CD8-positive, alpha-beta memory T cell (primary cell): ENCODE measurements around the gene MKKS. TPM values are rescaled to one million over a fixed set of nuclear protein-coding genes. Genes with fewer than 3 reads are reported as not detected.

Experiments used
- CTCF ChIA-PET: fragments of 350-600 bp; sonication (Branson Sonifier 250); formaldehyde crosslinking; loops from one replicate; lab custom pipeline; 2021; ENCODE audit warnings: antibody characterized with exemption; lab: Charles Lee
- POLR2A ChIA-PET: fragments of 350-600 bp; sonication (Branson Sonifier 250); formaldehyde crosslinking; loops from one replicate; lab custom pipeline; 2021; ENCODE audit warnings: antibody characterized with exemption; lab: Charles Lee
- DNase-seq, 5 donors: peaks; one replicate each; pipeline versions ENCODE4 v3.0.0 to v3.0.0-alpha.2; 2020 to 2022; ENCODE audit warnings: mixed read lengths in 1 of 5
- H3K27ac ChIP-seq: one replicate; pipeline ENCODE4 v1.7.0; 2013; ENCODE audit warnings: low read depth, mild to moderate bottlenecking, low read length, moderate library complexity
- H3K27me3 ChIP-seq: 2 replicates; pipeline ENCODE4 v1.7.0; 2013; ENCODE audit warnings: low read length, mild to moderate bottlenecking; ENCODE audit not compliant: insufficient read depth, poor library complexity, severe bottlenecking
- H3K36me3 ChIP-seq: 2 replicates; pipeline ENCODE4 v1.7.0; 2013; ENCODE audit warnings: mild to moderate bottlenecking, low read length, moderate library complexity; ENCODE audit not compliant: insufficient read depth
- H3K4me1 ChIP-seq: 2 replicates; pipeline ENCODE4 v1.7.0; 2013; ENCODE audit warnings: mild to moderate bottlenecking, low read length, moderate library complexity; ENCODE audit not compliant: insufficient read depth
- H3K4me3 ChIP-seq: 2 replicates; pipeline ENCODE4 v1.7.0; 2013; ENCODE audit warnings: mild to moderate bottlenecking, low read length
- H3K9me3 ChIP-seq: 2 replicates; pipeline ENCODE4 v1.7.0; 2013; ENCODE audit warnings: mild to moderate bottlenecking, low read length
- H3K27ac Mint-ChIP-seq, 8 donors: one replicate each; pipeline ENCODE4 v1.8.0; 2020 to 2021; ENCODE audit warnings: mixed read lengths in 8 of 8, mild to moderate bottlenecking in 6 of 8, inconsistent platforms in 3 of 8, moderate library complexity in 3 of 8
- H3K27me3 Mint-ChIP-seq, 2 donors: one replicate each; pipeline ENCODE4 v1.8.0; 2020 to 2021; ENCODE audit warnings: mixed read lengths in 2 of 2, mild to moderate bottlenecking in 1 of 2, moderate library complexity in 1 of 2
- H3K36me3 Mint-ChIP-seq, 3 donors: one replicate each; pipeline ENCODE4 v1.8.0; 2020 to 2021; ENCODE audit warnings: mixed read lengths in 3 of 3, inconsistent platforms in 1 of 3, mild to moderate bottlenecking in 1 of 3
- H3K4me1 Mint-ChIP-seq, 3 donors: one replicate each; pipeline ENCODE4 v1.8.0; 2020 to 2021; ENCODE audit warnings: mixed read lengths in 3 of 3, inconsistent platforms in 1 of 3, mild to moderate bottlenecking in 1 of 3
- H3K4me3 Mint-ChIP-seq, 7 donors: one replicate each; pipeline ENCODE4 v1.8.0; 2020 to 2021; ENCODE audit warnings: mixed read lengths in 7 of 7, mild to moderate bottlenecking in 6 of 7, moderate library complexity in 4 of 7, inconsistent platforms in 2 of 7
- H3K9me3 Mint-ChIP-seq, 5 donors: one replicate each; pipeline ENCODE4 v1.8.0; 2020 to 2022; ENCODE audit warnings: mixed read lengths in 5 of 5, mild to moderate bottlenecking in 3 of 5, moderate library complexity in 2 of 5, inconsistent platforms in 1 of 5
- polyA plus RNA-seq: library from polyadenylated mRNA; unstranded; fragments of 300-500 nt; fragmentation: Illumina TruSeq; gene quantifications from one replicate; pipeline ENCODE4 v1.2.3, GENCODE V29; 2021
- total RNA-seq, 2 experiments: library from RNA; stranded (reverse); gene quantifications; one replicate each; pipeline ENCODE4 v1.2.3, GENCODE V29; 2021

The MKKS gene
- total and polyA plus RNA-seq, 3 experiments from 2014 or later: 7.7 to 37.7 (median 8.2) TPM

DNA sequence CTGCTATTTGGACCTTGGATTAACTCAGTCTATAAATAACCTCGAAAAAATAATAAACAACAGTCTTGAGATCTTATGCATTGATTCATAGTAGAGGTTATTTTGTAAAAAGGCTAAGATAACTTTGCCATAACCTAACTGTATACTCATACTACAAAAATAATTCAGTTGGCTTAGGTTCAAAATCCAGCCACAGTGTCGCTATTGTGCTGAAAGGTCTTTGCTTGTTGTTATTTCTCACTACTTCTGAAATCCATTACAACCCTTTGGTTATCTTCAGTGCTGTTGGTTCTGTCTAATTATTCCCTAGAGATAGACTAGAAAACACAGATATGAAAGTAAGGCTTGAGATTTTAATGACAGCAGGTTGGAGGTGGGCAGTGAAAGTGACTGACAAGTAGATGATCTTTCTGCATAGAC, 74.4 kb downstream of the MKKS start:
- H3K27me3 ChIP-seq: peaks cover 7% of the 10 kb centered on the region
- H3K9me3 ChIP-seq: no peaks in the 10 kb centered on the region
- H3K4me1 Mint-ChIP-seq: no peaks in the 10 kb centered on the region
- H3K27ac ChIP-seq: no peak overlapping the region
- H3K4me3 Mint-ChIP-seq: no peak overlapping the region
- peaks cover 7 to 19% of the 10 kb centered on the region in 2 donors for H3K27me3 Mint-ChIP-seq
- no peaks in the 10 kb centered on the region for H3K9me3 Mint-ChIP-seq
- ChIA-PET CTCF (interaction anchor here (1.2 kb wide), 1 partner anchor 382 kb away, joined by 3 read pairs; no protein-coding TSS in a partner anchor), POLR2A (no interaction called here)
- DNase-seq: no peak
- H3K27ac Mint-ChIP-seq: no peak overlapping the region
- no peaks in the 10 kb centered on the region for H3K4me1 ChIP-seq
- no peak overlapping the region for H3K4me3 ChIP-seq
- peaks cover 0 to 2% (median 0%) of the 10 kb centered on the region in 3 donors for H3K36me3 Mint-ChIP-seq
- no peaks in the 10 kb centered on the region for H3K36me3 ChIP-seq

DNA sequence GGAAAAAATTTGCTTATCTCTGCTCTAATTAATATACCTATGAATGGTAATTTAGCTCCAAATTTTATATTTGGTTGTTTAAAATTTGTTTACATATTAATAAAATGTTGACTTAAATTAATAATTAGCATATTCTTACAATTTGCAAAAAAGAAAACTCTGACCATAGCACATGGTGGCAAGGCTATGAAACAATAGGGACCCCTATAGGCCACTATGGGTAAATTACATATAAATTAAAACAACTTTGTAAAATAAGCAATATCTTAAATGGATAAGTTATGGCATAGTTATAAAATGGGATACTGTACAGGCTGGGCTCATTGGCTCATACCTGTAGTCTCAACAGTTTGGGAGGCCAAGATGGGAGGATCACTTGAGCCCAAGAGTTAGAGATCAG, 76.0 kb downstream of the MKKS start:
- Histone ChIP-seq H3K27ac (no peak overlapping the region), H3K36me3 (no peaks in the 10 kb centered on the region), H3K4me3 (no peak overlapping the region), H3K4me1 (no peaks in the 10 kb centered on the region), H3K9me3 (no peaks in the 10 kb centered on the region), H3K27me3 (no peaks in the 10 kb centered on the region)
- Mint-ChIP-seq H3K4me1 (peaks cover 3 to 5% (median 5%) of the 10 kb centered on the region in 3 donors), H3K27me3 (peaks cover 4 to 5% of the 10 kb centered on the region in 2 donors), H3K9me3 (no peaks in the 10 kb centered on the region), H3K4me3 (no peak overlapping the region), H3K36me3 (peaks cover 0 to 2% (median 0%) of the 10 kb centered on the region in 3 donors), H3K27ac (no peak overlapping the region)
- CTCF ChIA-PET: interaction anchor here (0.8 kb wide), 1 partner anchor 377 kb away, joined by 3 read pairs; no protein-coding TSS in a partner anchor
- POLR2A ChIA-PET: interaction anchor here (0.6 to 0.8 kb wide), 3 partner anchors 9 to 45 kb away, joined by 3 to 4 read pairs (median 3); no protein-coding TSS in a partner anchor
- DNase-seq: no peak

DNA sequence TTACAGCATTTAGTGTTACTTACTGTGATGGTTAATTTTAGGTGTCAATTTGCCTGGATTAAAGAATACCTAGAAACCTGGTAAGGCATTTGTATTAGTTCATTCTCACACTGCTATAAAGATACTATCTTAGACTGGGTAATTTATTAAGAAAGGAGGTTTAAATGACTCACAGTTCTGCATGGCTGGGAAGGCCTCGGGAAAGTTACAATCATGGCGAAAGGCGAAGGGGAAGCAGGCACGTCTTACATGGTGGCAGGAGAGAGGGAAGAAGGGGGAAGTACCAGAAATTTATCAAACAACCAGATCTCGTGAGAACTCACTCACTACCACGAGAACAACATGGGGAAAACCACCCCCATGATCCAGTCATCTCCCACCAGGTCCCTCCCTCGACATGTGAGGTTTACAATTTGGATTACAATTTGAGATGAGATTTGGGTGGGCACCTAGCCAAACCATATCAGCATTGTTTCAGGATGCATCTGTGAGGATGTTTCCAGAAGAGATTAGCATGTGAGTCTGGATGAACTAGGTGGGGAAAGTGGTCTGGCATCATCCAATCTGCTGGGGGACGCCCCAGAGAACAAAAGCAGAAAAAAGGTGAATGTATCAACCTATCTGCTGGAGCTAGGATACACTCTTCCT, 76.8 kb downstream of the MKKS start:
- H3K27me3 Mint-ChIP-seq: peaks cover 0 to 5% of the 10 kb centered on the region in 2 donors
- ChIA-PET CTCF (interaction anchor here (0.8 kb wide), 1 partner anchor 376 kb away, joined by 3 read pairs; no protein-coding TSS in a partner anchor), POLR2A (interaction anchor here (0.8 kb wide), 1 partner anchor 46 kb away, joined by 4 read pairs; no protein-coding TSS in a partner anchor)
- no peaks in the 10 kb centered on the region for H3K9me3 ChIP-seq
- H3K4me3 ChIP-seq: no peak overlapping the region
- H3K4me3 Mint-ChIP-seq: no peak overlapping the region
- no peaks in the 10 kb centered on the region for H3K9me3 Mint-ChIP-seq
- no peaks in the 10 kb centered on the region for H3K4me1 ChIP-seq
- no peak for DNase-seq
- H3K27ac ChIP-seq: no peak overlapping the region
- no peaks in the 10 kb centered on the region for H3K27me3 ChIP-seq
- peaks cover 0 to 2% (median 0%) of the 10 kb centered on the region in 3 donors for H3K36me3 Mint-ChIP-seq
- peaks cover 9 to 12% (median 11%) of the 10 kb centered on the region in 3 donors for H3K4me1 Mint-ChIP-seq
- peak overlapping the region in 2 of 8 donors; percentile 15 to 70 for H3K27ac Mint-ChIP-seq
- no peaks in the 10 kb centered on the region for H3K36me3 ChIP-seq

DNA sequence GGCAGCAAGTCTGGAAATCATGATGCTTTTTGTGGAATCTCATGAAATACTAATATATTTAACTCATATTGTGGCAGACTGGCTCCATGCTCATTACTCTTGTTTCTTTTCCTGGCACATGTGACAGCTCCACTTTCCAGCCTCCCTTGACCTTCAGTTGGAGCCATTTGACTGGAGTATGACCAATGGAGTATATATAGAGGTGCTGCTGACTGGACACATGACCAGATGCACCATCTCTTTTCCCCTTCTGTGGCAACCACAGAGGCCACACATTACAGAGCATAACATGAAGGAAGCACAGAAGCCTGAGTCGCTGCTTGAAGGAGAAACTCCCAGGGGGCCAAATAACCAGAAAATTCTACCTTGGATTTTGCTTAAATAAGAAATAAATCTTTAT, 77.4 kb downstream of the MKKS start:
- DNase-seq: no peak
- CTCF ChIA-PET: no interaction called here

DNA sequence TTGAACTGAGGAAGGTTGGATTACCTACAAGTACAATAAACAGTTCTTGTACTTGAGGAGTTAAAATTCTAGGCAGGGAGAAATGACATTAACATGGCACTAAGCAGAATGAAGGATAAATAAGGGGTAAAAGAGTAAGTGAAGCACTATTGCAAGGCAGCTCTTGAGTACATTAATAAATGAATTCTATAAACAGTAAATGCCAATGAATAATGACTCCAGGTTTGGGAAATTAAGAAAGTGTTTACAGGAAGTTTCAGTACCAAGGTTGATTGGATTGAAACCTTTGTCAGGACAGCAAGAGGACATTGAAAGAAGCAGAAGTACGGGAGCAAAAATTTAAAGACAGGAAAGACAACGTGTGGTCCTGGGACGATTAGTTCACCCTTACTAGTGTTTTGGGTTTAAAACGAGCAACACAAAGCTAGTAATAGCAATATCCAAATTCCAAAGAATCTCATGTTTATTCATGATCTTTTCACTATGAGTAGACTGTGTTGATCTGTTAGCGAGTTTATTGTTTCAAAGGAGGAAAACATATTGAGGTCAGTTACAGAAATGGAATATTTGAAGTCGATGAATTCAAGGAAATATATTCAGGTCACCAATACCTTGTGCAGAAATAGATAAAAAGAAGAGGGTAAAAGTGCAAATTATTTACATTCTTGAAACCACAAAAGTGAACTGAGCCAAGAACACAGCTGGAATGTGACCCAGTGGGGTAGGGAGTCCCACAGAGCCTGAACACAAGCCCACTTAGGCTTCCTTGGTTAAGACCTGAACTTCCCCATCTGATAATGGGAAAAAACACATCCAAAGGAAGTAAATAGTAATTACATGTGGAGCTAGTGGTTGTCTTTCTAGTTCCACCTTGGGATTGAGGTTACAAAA, 80.8 kb downstream of the MKKS start:
- no peak overlapping the region for H3K4me3 Mint-ChIP-seq
- peak overlapping the region in 7 of 8 donors; percentile 24 to 96 (median 62) for H3K27ac Mint-ChIP-seq
- H3K27me3 Mint-ChIP-seq: no peaks in the 10 kb centered on the region
- DNase-seq: no peak
- no peaks in the 10 kb centered on the region for H3K9me3 ChIP-seq
- no peak overlapping the region for H3K4me3 ChIP-seq
- peaks cover 12% of the 10 kb centered on the region for H3K4me1 ChIP-seq
- no peaks in the 10 kb centered on the region for H3K27me3 ChIP-seq
- no peak overlapping the region for H3K27ac ChIP-seq
- ChIA-PET POLR2A (no interaction called here), CTCF (no interaction called here)
- H3K36me3 ChIP-seq: no peaks in the 10 kb centered on the region
- peaks cover 0 to 2% (median 0%) of the 10 kb centered on the region in 3 donors for H3K36me3 Mint-ChIP-seq
- peaks cover 25 to 35% (median 34%) of the 10 kb centered on the region in 3 donors for H3K4me1 Mint-ChIP-seq
- no peaks in the 10 kb centered on the region for H3K9me3 Mint-ChIP-seq

More for the DNA sequence above, 77.4 kb downstream of the MKKS start:
- Mint-ChIP-seq H3K4me3 (no peak overlapping the region), H3K27me3 (peaks cover 0 to 5% of the 10 kb centered on the region in 2 donors), H3K27ac (peak overlapping the region in 2 of 8 donors; percentile 54 to 61), H3K4me1 (peaks cover 10 to 18% (median 15%) of the 10 kb centered on the region in 3 donors), H3K36me3 (peaks cover 0 to 2% (median 0%) of the 10 kb centered on the region in 3 donors), H3K9me3 (no peaks in the 10 kb centered on the region)
- Histone ChIP-seq H3K27me3 (no peaks in the 10 kb centered on the region), H3K36me3 (no peaks in the 10 kb centered on the region), H3K9me3 (no peaks in the 10 kb centered on the region), H3K4me1 (no peaks in the 10 kb centered on the region), H3K27ac (no peak overlapping the region), H3K4me3 (no peak overlapping the region)
- POLR2A ChIA-PET: no interaction called here

Other genes starting within 250 kb of the MKKS start
- gene SNAP25, start 215.4 kb downstream of the MKKS start, total RNA-seq: under 1 TPM in 1 of 2 experiments, not detected in 1; 0.13 TPM
- gene SNAP25, start 215.4 kb downstream of the MKKS start, polyA plus RNA-seq: not detected
- gene SLX4IP, start 1.1 kb upstream of the MKKS start, total RNA-seq: 1 to 10 TPM; 7.0 to 8.0 TPM
- gene SLX4IP, start 1.1 kb upstream of the MKKS start, polyA plus RNA-seq: 1.5 TPM
- gene JAG1, start 239.8 kb upstream of the MKKS start, total RNA-seq: under 1 TPM; 0.11 to 0.24 TPM
- gene JAG1, start 239.8 kb upstream of the MKKS start, polyA plus RNA-seq: 0.24 TPM